Rectal smooth muscle tissue (tissue), 1 donor: ENCODE data around the gene APLF.
"Not testable (repeated sequence)": the region's sequence is repeated elsewhere in the genome, so short reads cannot be mapped to it uniquely, and the experiment has no call there.

Source experiments
- H3K27ac ChIP-seq: one replicate; pipeline ENCODE4 v1.7.0; 2013; ENCODE audit warnings: low read depth, low read length, inconsistent platforms
- H3K27me3 ChIP-seq: one replicate; pipeline ENCODE4 v1.7.0; 2013; ENCODE audit warnings: low read length; ENCODE audit not compliant: control insufficient read depth, insufficient read depth
- H3K36me3 ChIP-seq: one replicate; pipeline ENCODE4 v1.7.0; 2013; ENCODE audit warnings: low read length; ENCODE audit not compliant: control insufficient read depth, insufficient read depth
- H3K4me1 ChIP-seq: one replicate; pipeline ENCODE4 v1.7.0; 2013; ENCODE audit warnings: low read length; ENCODE audit not compliant: control insufficient read depth, insufficient read depth
- H3K4me3 ChIP-seq: one replicate; pipeline ENCODE4 v1.7.0; 2013; ENCODE audit warnings: low read length
- H3K9ac ChIP-seq: one replicate; pipeline ENCODE4 v1.7.0; 2013; ENCODE audit warnings: low read length

APLF gene

DNA sequence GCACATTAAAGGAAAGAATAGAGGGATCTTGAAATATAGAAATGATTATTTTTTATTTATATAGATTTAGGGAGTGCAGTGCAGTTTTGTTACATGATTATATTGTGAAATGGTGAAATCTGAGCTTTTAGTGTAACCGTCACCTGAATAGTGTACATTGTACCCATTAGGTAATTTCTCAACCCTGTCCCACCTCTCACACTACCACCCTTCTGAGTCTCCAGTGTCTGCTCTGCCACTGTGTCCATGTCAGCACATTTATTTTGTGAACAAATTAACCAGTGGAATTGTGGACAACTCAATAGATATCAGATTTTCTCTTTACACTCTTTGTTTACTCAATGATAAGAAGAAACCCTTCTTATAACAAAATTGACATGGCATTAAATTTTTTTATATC lies 24.2 kb downstream of the APLF start:
- no peak overlapping the region for H3K27ac ChIP-seq
- H3K36me3 ChIP-seq: no peaks in the 10 kb centered on the region
- no peak overlapping the region for H3K4me3 ChIP-seq
- no peaks in the 10 kb centered on the region for H3K27me3 ChIP-seq
- no peak overlapping the region for H3K9ac ChIP-seq
- no peaks in the 10 kb centered on the region for H3K4me1 ChIP-seq

DNA sequence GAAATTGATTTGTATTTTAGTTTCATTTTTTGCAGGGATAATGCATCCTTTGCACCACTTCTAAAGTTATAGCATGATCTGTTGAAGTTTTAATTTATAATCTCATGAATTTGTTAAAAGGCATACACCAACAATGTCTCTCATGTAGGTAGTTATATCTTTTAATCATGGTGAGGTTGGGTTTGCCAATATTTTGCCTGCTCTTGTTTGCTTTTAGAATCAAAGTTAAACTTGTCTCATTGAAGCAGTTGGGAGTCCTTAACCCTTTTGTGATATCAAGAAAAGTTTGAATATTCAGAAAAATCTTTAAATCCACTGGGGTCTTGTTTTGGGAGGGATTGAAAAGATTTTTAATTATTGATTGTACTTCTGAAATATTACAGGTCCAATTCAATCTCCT lies 31.7 kb downstream of the APLF start:
- H3K36me3 ChIP-seq: no peaks in the 10 kb centered on the region
- no peak overlapping the region for H3K9ac ChIP-seq
- no peaks in the 10 kb centered on the region for H3K4me1 ChIP-seq
- no peaks in the 10 kb centered on the region for H3K27me3 ChIP-seq
- H3K27ac ChIP-seq: no peak overlapping the region
- H3K4me3 ChIP-seq: no peak overlapping the region

DNA sequence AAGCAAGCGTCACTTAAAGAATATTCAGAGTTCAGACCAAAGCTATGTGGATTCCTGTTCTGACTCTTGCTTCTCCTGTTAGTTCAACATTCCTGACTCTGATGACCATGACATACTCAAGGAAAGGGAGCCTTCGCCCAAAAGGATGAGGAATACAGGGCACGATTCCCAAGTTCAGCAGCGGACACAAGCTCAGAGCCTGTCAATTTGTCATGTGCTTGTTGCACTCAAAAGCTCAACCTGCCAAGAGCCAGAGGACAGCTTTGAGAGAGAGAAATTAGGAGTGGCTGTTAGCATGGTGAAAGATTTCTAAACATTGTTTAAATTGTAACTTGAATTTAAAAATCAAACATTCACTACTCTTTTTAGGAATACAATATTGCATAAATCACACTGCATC lies 33.3 kb downstream of the APLF start:
- Histone ChIP-seq H3K9ac (no peak overlapping the region), H3K27ac (no peak overlapping the region), H3K27me3 (no peaks in the 10 kb centered on the region), H3K36me3 (no peaks in the 10 kb centered on the region), H3K4me1 (no peaks in the 10 kb centered on the region), H3K4me3 (no peak overlapping the region)

DNA sequence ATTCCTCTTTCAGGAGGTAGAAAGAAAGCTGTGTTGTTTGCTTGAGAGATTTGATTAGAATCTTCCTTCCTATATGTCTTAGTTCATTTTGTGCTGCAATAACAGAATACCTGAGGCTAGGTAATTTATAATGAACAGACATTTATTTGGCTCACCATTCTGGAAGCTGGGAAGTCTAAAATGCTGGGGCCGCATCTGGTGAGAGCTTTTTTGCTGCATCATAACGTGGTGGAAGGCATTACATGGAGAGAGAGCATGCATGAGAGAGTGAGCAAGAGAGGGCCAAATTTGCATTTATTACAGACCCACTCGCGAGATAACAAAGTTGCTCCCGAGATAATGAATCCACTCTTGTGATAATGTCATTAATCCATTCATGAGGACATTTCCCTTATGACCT lies 34.4 kb downstream of the APLF start:
- Histone ChIP-seq H3K4me1 (no peaks in the 10 kb centered on the region), H3K36me3 (no peaks in the 10 kb centered on the region), H3K9ac (no peak overlapping the region), H3K4me3 (no peak overlapping the region), H3K27me3 (no peaks in the 10 kb centered on the region), H3K27ac (no peak overlapping the region)

DNA sequence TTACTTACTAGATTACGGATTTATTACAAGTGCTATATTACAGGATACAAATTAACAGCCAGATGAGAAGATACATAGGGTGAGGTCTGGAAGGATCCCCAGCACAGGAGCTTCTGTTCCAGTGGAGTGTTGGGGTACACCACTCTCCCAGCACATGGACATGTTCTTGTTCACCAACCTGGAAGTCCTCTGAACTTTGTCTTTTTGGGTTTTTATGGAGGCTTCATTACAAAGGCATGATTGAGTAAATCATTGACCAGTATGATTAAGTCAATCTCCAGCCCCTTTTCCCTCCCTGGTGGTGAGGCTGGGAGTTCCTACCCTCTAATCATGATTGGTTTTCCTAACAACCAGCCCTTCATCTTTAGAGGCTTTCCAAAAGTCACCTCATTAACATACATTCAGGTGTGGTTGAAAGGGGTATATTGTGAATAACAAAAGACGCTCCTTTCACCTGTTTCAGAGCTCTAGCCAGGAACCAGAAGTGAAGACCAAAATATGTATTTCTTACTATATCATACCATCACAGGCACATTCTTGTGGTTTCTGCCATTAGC lies 38.3 kb downstream of the APLF start:
- no peak overlapping the region for H3K9ac ChIP-seq
- no peaks in the 10 kb centered on the region for H3K4me1 ChIP-seq
- no peaks in the 10 kb centered on the region for H3K36me3 ChIP-seq
- H3K4me3 ChIP-seq: no peak overlapping the region
- no peak overlapping the region for H3K27ac ChIP-seq
- H3K27me3 ChIP-seq: no peaks in the 10 kb centered on the region

DNA sequence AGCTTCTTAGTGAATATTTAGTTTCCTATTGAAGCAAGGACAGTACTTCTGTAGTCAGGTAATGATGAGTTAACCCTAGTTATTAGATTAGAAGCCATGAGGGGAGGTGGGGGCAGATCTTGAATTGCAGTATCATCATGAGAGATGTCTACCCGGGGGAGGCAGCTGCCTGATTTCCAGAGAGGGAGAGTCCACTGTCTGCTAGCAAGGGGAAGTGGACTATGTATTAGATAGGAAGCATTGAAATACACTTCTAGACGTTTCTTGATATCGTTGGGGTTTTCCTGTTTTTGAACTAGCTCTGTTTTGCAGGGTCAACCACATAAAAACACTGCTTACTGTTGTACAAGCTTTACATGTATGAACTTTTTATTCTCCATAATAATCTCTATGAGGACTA lies 38.8 kb downstream of the APLF start:
- H3K4me3 ChIP-seq: no peak overlapping the region
- H3K9ac ChIP-seq: no peak overlapping the region
- H3K27me3 ChIP-seq: no peaks in the 10 kb centered on the region
- no peaks in the 10 kb centered on the region for H3K36me3 ChIP-seq
- no peaks in the 10 kb centered on the region for H3K4me1 ChIP-seq
- H3K27ac ChIP-seq: no peak overlapping the region

DNA sequence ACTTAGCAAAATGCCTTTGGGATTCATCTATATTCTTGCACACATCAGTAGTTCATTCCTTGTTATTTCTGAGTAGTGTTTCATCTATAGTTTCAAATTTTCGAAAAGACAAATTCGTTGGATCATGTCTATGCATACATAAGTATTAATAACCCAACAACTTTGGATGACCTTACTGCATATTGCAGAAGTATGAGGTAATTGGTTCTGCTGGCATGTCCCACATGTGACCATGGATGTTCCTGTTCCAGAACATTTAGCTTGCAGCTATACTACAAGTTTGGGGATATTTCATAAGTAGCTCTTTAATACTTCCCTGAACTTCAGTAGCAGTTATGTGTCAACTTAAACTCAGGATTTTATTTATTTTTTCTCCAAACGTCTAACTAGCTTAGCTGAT lies 44.9 kb downstream of the APLF start:
- Histone ChIP-seq H3K9ac (no peak overlapping the region), H3K4me3 (no peak overlapping the region), H3K27ac (no peak overlapping the region), H3K4me1 (no peaks in the 10 kb centered on the region), H3K36me3 (no peaks in the 10 kb centered on the region), H3K27me3 (no peaks in the 10 kb centered on the region)

DNA sequence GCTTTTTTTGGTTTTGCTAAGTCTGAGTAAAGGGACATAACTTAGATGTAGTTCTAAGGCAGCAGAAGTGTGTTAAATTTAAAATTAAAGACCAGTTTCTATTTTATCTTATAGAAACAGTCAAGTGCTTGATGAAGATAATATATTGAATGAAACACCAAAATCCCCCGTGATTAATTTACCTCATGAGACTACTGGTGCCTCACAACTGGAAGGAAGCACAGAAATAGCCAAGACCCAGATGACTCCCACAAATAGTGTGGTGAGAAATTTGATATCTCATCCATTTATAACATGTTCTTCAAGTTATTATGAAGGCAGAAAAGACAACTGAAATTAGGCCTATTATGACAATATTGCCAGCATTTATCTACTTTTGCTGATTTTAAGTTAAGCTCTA lies 45.6 kb downstream of the APLF start:
- Histone ChIP-seq H3K27ac (no peak overlapping the region), H3K36me3 (no peaks in the 10 kb centered on the region), H3K9ac (no peak overlapping the region), H3K4me1 (no peaks in the 10 kb centered on the region), H3K4me3 (no peak overlapping the region), H3K27me3 (no peaks in the 10 kb centered on the region)

DNA sequence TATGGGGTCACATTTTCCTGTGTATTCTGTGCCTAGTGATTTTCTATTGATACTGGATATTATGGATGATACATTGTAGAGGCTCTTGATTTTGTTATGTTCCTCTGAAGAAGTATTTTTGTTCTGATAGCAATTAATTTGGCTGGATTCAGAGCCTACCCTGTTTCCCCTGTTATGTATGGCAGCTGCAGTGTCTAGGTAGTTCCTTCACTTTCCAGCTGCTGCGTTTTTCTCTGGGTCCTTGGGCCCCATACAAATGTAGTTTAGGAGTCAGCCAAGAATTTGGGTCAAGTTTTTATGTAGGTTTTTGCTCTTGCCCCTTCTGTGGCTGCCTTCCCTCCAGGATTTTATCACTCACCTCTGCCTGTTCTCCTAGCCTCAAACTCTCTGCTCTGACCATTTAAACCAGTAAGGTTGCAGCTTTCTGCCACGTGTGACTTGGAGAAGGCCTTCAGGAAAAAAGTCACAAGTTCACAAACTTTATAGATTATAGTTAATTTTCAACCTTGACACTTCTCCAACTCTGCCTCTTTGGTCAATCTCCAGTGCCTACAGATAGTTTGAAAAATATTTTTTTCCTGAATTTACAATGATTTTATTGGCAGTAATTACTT lies 47.0 kb downstream of the APLF start:
- no peaks in the 10 kb centered on the region for H3K4me1 ChIP-seq
- no peak overlapping the region for H3K27ac ChIP-seq
- no peaks in the 10 kb centered on the region for H3K36me3 ChIP-seq
- no peaks in the 10 kb centered on the region for H3K27me3 ChIP-seq
- no peak overlapping the region for H3K4me3 ChIP-seq
- H3K9ac ChIP-seq: no peak overlapping the region

DNA sequence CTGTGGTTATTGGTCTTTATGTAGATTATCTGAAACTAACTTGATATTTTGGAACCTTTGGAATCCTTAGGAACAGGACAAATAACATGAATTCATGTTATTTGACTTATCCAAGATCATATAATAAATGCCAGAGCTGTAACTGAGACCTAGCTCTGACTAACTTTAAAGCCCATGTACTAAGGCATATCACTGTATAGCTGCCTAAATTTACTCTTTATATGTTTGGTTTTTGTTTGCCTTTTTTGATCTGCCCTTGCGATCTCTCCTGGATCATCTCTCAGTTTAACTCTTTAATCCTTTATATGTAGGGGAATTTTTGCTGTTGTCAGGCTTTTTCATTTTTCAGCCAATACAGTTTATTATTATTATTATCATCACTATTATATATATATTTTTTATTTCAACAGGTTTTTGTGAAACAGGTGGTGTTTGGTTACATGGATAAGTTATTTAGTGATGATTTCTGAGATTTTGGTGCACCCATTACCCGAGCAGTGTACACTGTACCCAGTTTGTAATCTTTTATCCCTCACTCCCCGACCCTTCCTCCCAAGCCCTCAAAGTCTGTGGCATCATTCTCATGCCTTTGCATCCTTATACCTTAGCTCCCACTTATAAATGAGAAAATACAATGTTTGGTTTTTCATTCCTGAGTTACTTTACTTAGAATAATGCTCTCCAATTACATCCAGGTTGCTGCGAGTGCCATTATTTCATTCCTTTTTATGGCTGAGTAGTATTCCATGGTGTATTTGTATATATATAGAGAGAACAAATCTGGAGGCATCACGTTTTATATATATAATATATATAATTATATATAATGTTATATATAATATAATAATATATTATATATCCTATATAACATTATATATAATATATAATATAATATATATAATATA lies 48.9 kb downstream of the APLF start:
- H3K27ac ChIP-seq: no peak overlapping the region
- no peak overlapping the region for H3K9ac ChIP-seq
- no peaks in the 10 kb centered on the region for H3K36me3 ChIP-seq
- no peak overlapping the region for H3K4me3 ChIP-seq
- H3K27me3 ChIP-seq: no peaks in the 10 kb centered on the region
- H3K4me1 ChIP-seq: no peaks in the 10 kb centered on the region

DNA sequence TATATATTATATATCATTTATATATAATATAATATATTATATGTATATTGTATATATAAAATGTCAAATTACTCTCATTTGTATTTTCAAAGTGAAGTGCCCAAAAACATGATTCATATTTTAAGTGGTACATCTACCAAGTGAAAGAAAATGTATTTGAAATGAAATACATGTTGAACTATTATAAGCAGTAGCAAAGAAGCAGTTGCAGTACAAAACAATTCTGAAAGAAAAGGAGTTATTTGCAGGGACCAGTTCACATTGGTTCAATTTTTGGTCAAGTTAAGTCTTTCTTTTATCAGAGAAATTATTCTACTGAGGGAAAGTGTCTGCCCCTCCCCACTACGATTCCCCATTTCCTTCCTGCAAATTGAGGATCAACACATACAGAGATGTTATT lies 51.9 kb downstream of the APLF start:
- no peak overlapping the region for H3K4me3 ChIP-seq
- no peaks in the 10 kb centered on the region for H3K36me3 ChIP-seq
- no peak overlapping the region for H3K27ac ChIP-seq
- H3K4me1 ChIP-seq: no peaks in the 10 kb centered on the region
- no peak overlapping the region for H3K9ac ChIP-seq
- H3K27me3 ChIP-seq: no peaks in the 10 kb centered on the region

DNA sequence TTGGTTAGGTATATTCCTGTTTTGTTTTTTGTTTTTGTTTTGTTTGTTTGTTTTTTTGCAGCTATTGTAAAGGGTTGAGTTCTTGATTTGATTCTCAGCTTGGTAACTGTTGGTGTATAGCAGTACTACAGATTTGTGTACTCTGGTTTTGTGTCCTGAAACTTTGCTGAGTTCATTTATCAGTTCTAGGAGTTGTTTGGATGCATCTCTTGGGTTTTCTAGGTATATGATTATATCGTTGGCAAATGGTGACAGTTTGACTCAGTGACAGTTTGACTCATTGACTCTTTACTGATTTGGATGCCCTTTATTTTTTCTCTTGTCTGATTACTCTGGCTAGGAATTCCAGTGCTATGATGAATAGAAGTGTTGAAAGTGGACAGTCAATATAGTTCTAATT lies 53.7 kb downstream of the APLF start:
- Histone ChIP-seq H3K27me3 (no peaks in the 10 kb centered on the region), H3K9ac (no peak overlapping the region), H3K27ac (no peak overlapping the region), H3K36me3 (no peaks in the 10 kb centered on the region), H3K4me1 (no peaks in the 10 kb centered on the region), H3K4me3 (no peak overlapping the region)

DNA sequence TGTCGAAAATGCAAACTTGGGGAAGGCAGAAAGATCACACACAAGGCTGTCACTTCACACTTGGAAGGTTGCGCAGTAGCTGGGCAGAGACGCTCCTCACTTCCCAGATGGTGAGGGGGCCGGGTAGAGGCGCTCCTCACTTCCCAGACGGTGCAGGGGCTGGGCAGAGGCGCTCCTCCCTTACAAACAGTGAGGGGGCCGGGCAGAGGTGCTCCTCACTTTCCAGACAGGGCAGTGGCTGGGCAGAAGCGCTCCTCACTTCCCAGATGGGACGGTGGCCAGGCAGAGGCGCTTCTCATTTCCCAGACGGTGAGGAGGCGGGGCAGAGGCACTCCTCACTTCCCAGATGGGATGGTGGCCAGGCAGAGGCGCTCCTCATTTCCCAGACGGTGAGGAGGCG lies 59.6 kb downstream of the APLF start:
- H3K36me3 ChIP-seq, H3K4me3 ChIP-seq, H3K27me3 ChIP-seq, H3K9ac ChIP-seq, H3K4me1 ChIP-seq, H3K27ac ChIP-seq: not testable (repeated sequence)
